Measurements from ENCODE around the gene FICD. TPM values are rescaled to one million over a fixed set of nuclear protein-coding genes. Genes with fewer than 3 reads are reported as not detected.

The FICD gene
- total RNA-seq, 3 donors from 2014 or later (not counting 1 experiment from before 2014, with no cell fraction given): 3.9 to 7.5 (median 6.6) TPM

DNA sequence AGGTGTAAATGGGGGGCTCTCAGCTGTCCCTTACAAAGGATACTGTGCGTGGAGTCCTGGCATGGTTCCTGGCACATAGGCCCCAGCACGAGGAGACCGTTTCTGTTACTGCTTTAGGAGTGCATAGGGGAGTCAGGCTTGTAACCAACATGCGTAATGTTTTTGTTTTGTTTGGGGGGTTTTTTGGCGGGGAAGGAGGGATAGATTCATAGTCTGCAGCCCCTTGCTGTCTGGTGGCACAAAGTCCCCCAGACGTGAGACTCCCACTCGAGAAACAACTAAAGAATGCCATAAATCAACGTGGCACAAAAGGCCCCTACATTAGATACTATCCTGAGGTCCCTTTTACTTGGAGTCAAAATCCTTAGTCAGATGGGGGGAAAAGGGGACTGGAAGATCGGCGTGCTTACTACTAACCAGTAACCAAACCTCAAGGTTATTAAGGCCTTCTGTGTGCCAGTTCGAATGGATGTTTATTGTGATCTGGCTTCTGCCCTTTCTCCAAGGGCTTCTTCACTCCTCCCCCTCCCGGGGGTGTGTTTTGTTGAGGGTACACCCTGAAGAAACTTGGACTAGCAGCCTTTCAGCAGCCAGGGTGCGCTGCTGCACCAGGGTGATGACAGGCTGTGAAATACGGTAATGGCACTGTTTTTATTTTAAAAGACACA, 48.2 kb downstream of the FICD start:
- TF ChIP-seq, protein P1, sequence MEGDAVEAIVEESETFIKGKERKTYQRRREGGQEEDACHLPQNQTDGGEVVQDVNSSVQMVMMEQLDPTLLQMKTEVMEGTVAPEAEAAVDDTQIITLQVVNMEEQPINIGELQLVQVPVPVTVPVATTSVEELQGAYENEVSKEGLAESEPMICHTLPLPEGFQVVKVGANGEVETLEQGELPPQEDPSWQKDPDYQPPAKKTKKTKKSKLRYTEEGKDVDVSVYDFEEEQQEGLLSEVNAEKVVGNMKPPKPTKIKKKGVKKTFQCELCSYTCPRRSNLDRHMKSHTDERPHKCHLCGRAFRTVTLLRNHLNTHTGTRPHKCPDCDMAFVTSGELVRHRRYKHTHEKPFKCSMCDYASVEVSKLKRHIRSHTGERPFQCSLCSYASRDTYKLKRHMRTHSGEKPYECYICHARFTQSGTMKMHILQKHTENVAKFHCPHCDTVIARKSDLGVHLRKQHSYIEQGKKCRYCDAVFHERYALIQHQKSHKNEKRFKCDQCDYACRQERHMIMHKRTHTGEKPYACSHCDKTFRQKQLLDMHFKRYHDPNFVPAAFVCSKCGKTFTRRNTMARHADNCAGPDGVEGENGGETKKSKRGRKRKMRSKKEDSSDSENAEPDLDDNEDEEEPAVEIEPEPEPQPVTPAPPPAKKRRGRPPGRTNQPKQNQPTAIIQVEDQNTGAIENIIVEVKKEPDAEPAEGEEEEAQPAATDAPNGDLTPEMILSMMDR (IDR thresholded peaks at IDR 0.05): peak; percentile 88
- Histone ChIP-seq H3K4me1 (ENCODE audit: control insufficient read depth, insufficient read depth, low read length) (peaks cover 36% of the 10 kb centered on the region), H3K36me3 (ENCODE audit: control insufficient read depth, insufficient read depth, low read length) (peaks cover 42% of the 10 kb centered on the region), H3K9me3 (ENCODE audit: control insufficient read depth, insufficient read depth, low read length) (no peaks in the 10 kb centered on the region), H3K27ac (ENCODE audit: low read length) (peak overlapping the region; percentile 96), H3K27me3 (ENCODE audit: control insufficient read depth, insufficient read depth, low read length) (no peaks in the 10 kb centered on the region), H3K4me3 (ENCODE audit: low read length) (peak overlapping the region; percentile 97)
- H3K4me3 Mint-ChIP-seq: peak overlapping the region; percentile 100
- intact Hi-C loops (cut with micrococcal nuclease): loop anchor here (1.0 to 10.0 kb wide), 9 partner anchors 55 to 530 kb away; partner anchors contain the start of genes ALKBH2 and SELPLG
- H3K27me3 Mint-ChIP-seq (ENCODE audit: low read depth in 2 of 2): no peaks in the 10 kb centered on the region
- WGBS (ENCODE audit: insufficient coverage): 2% methylated on average over 9 of the region's 14 CpGs
- DNase-seq (peak; percentile 78 to 93), ATAC-seq (peak; percentile 56 to 74 (median 58))
- peaks cover 14% of the 10 kb centered on the region for H3K36me3 Mint-ChIP-seq
- H3K27ac Mint-ChIP-seq: peak overlapping the region; percentile 99 to 100
- peaks cover 35% of the 10 kb centered on the region in 2 donors for H3K4me1 Mint-ChIP-seq
- H3K9me3 Mint-ChIP-seq: no peaks in the 10 kb centered on the region

DNA sequence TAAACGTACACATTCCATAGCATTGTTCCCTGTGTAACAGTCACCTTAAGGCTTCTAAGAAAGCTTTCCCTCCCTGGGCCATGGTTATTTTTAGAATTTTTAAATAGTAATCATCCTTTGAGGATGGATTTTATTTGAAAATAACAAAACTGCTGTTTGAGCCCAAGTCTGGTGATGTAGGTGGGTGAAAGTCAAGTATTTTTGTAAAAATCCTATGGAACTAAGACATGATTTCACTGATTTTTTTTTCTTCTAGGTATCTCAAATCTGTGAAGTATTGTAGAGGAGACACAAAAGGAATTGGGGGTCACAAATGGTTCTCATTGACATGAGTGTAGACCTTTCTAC, 48.7 kb downstream of the FICD start:
- TF ChIP-seq, protein P1 (IDR thresholded peaks at IDR 0.05): no peak
- ATAC-seq (no peak), DNase-seq (no peak)
- peaks cover 33 to 34% of the 10 kb centered on the region in 2 donors for H3K4me1 Mint-ChIP-seq
- no peaks in the 10 kb centered on the region for H3K27me3 Mint-ChIP-seq (ENCODE audit: low read depth in 2 of 2)
- peak overlapping the region; percentile 99 to 100 for H3K27ac Mint-ChIP-seq
- Histone ChIP-seq H3K27me3 (ENCODE audit: control insufficient read depth, insufficient read depth, low read length) (no peaks in the 10 kb centered on the region), H3K4me1 (ENCODE audit: control insufficient read depth, insufficient read depth, low read length) (peaks cover 36% of the 10 kb centered on the region), H3K27ac (ENCODE audit: low read length) (peak overlapping the region; percentile 96), H3K9me3 (ENCODE audit: control insufficient read depth, insufficient read depth, low read length) (no peaks in the 10 kb centered on the region), H3K4me3 (ENCODE audit: low read length) (no peak overlapping the region), H3K36me3 (ENCODE audit: control insufficient read depth, insufficient read depth, low read length) (peaks cover 47% of the 10 kb centered on the region)
- WGBS (ENCODE audit: insufficient coverage): no CpG with 5 or more reads among the region's 1 CpG
- no peak overlapping the region for H3K4me3 Mint-ChIP-seq
- H3K9me3 Mint-ChIP-seq: no peaks in the 10 kb centered on the region
- H3K36me3 Mint-ChIP-seq: peaks cover 19% of the 10 kb centered on the region
- intact Hi-C loops (cut with micrococcal nuclease): loop anchor here (1.0 to 10.0 kb wide), 9 partner anchors 55 to 530 kb away; partner anchors contain the start of genes ALKBH2 and SELPLG

DNA sequence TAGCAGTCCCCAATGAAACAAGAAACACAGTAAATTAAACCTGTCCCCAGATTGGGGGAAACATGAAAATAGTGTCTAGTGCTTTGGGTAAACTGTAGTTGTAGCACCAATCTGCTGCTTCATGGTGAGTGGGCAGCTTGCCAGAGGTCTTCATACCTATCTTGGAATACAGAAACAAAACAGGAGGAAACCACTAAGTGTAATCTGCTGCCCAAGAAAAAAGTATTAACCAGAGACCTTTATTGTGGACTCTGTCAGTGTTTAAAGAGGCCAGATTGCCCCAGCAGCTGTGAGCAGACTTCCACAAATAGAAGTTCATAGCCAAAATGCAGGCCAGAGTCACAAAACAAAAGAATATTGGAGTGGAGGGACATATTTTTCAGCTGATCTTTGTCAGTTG, 49.6 kb downstream of the FICD start:
- peaks cover 31 to 32% of the 10 kb centered on the region in 2 donors for H3K4me1 Mint-ChIP-seq
- H3K36me3 ChIP-seq (ENCODE audit: control insufficient read depth, insufficient read depth, low read length): peaks cover 54% of the 10 kb centered on the region

More for the DNA sequence above, 49.6 kb downstream of the FICD start:
- H3K4me3 ChIP-seq (ENCODE audit: low read length): no peak overlapping the region
- H3K27me3 Mint-ChIP-seq (ENCODE audit: low read depth in 2 of 2): no peaks in the 10 kb centered on the region
- intact Hi-C loops (cut with micrococcal nuclease): loop anchor here (5.0 to 10.0 kb wide), 2 partner anchors 68 to 270 kb away; partner anchors contain the start of gene SELPLG
- H3K4me1 ChIP-seq (ENCODE audit: control insufficient read depth, insufficient read depth, low read length): peaks cover 29% of the 10 kb centered on the region
- ATAC-seq (no peak), DNase-seq (no peak)
- TF ChIP-seq, protein P1 (IDR thresholded peaks at IDR 0.05): no peak
- H3K36me3 Mint-ChIP-seq: peaks cover 25% of the 10 kb centered on the region
- H3K27me3 ChIP-seq (ENCODE audit: control insufficient read depth, insufficient read depth, low read length): no peaks in the 10 kb centered on the region
- no peak overlapping the region for H3K27ac Mint-ChIP-seq
- H3K9me3 Mint-ChIP-seq: no peaks in the 10 kb centered on the region
- no peak overlapping the region for H3K27ac ChIP-seq (ENCODE audit: low read length)
- H3K9me3 ChIP-seq (ENCODE audit: control insufficient read depth, insufficient read depth, low read length): no peaks in the 10 kb centered on the region
- no peak overlapping the region for H3K4me3 Mint-ChIP-seq

All from natural killer cell (primary cell).